KMS-11 (cell line): Measurements from ENCODE around the gene FNIP1.
A peak's percentile ranks its signal among the peaks of the same experiment; 100 is the strongest.
"Not testable (repeated sequence)": the region's sequence is repeated elsewhere in the genome, so short reads cannot be mapped to it uniquely, and the experiment has no call there.

Source experiments
- H2AFZ ChIP-seq: fragments of 200-600 bp; sonication (generic); 2 replicates; pipeline ENCODE4 v1.6.1; 2016; ENCODE audit warnings: antibody characterized with exemption, mixed run types, low read depth
- H3K27ac ChIP-seq: fragments of 200-600 bp; sonication (generic); 2 replicates; pipeline ENCODE4 v1.6.1; 2016; ENCODE audit warnings: mild to moderate bottlenecking, mixed run types
- H3K27me3 ChIP-seq: fragments of 200-600 bp; sonication (generic); 2 replicates; pipeline ENCODE4 v1.6.1; 2017; ENCODE audit warnings: mild to moderate bottlenecking, low read depth, mixed run types, moderate library complexity; ENCODE audit not compliant: insufficient read depth
- H3K36me3 ChIP-seq: fragments of 200-600 bp; sonication (generic); 2 replicates; pipeline ENCODE4 v1.6.1; 2017; ENCODE audit warnings: mild to moderate bottlenecking, mixed run types; ENCODE audit not compliant: insufficient read depth
- H3K4me1 ChIP-seq: fragments of 200-600 bp; sonication (generic); 2 replicates; pipeline ENCODE4 v1.6.1; 2016; ENCODE audit warnings: mild to moderate bottlenecking, low read depth, mixed run types; ENCODE audit not compliant: poor library complexity, severe bottlenecking
- H3K4me2 ChIP-seq: fragments of 200-600 bp; sonication (generic); 2 replicates; pipeline ENCODE4 v1.7.0; 2016; ENCODE audit warnings: mild to moderate bottlenecking, mixed run types
- H3K4me3 ChIP-seq: fragments of 200-600 bp; sonication (generic); IDR thresholded peaks from 2 replicates; pipeline ENCODE4 v1.6.1; 2017; ENCODE audit warnings: low read depth, low read length, mixed read lengths; ENCODE audit not compliant: insufficient read depth
- H3K79me2 ChIP-seq: fragments of 200-600 bp; sonication (generic); 2 replicates; pipeline ENCODE4 v1.6.1; 2016; ENCODE audit warnings: low read depth, mixed run types; ENCODE audit not compliant: insufficient read depth
- H3K9ac ChIP-seq: fragments of 200-600 bp; sonication (generic); 2 replicates; pipeline ENCODE4 v1.6.1; 2016; ENCODE audit warnings: mild to moderate bottlenecking, mixed run types
- H4K20me1 ChIP-seq: fragments of 200-600 bp; sonication (generic); 2 replicates; pipeline ENCODE4 v1.6.1; 2016; ENCODE audit warnings: mild to moderate bottlenecking, mixed run types; ENCODE audit not compliant: insufficient read depth
- CTCF ChIP-seq: fragments of 200-600 bp; sonication (generic); conservative IDR thresholded peaks from 2 replicates; pipeline ENCODE4 v1.6.1; 2017; ENCODE audit warnings: low read depth, mild to moderate bottlenecking, antibody characterized with exemption, low read length, moderate library complexity, mixed read lengths

The FNIP1 gene

GRCh38 chr5:131679911-131680310, 116.9 kb downstream of the FNIP1 start:
- no peak for TF ChIP-seq CTCF
- H2AFZ ChIP-seq = no peak overlapping the region
- no peak overlapping the region for H3K4me3 ChIP-seq
- H3K4me2 ChIP-seq = peak overlapping the region; percentile 10; the same call in 1 of the 2 replicates
- H3K4me1 ChIP-seq = peaks cover 27% of the 10 kb centered on the region
- no peak overlapping the region for H3K9ac ChIP-seq
- H3K79me2 ChIP-seq = no peaks in the 10 kb centered on the region
- no peaks in the 10 kb centered on the region; the same call in 1 of the 2 replicates for H3K36me3 ChIP-seq
- H3K27ac ChIP-seq = peak overlapping the region; percentile 15; the same call in 1 of the 2 replicates
- H3K27me3 ChIP-seq = no peaks in the 10 kb centered on the region
- no peaks in the 10 kb centered on the region for H4K20me1 ChIP-seq

GRCh38 chr5:131678273-131678672, 118.5 kb downstream of the FNIP1 start:
- not testable (repeated sequence) for H3K27ac ChIP-seq, H2AFZ ChIP-seq, H3K27me3 ChIP-seq, H3K4me3 ChIP-seq, H3K9ac ChIP-seq, H3K79me2 ChIP-seq, H3K4me2 ChIP-seq, H3K36me3 ChIP-seq, H4K20me1 ChIP-seq
- peaks cover 27% of the 10 kb centered on the region for H3K4me1 ChIP-seq

GRCh38 chr5:131677115-131677514, 119.7 kb downstream of the FNIP1 start:
- Histone ChIP-seq H3K4me1 (peaks cover 27% of the 10 kb centered on the region), H2AFZ (no peak overlapping the region), H4K20me1 (no peaks in the 10 kb centered on the region), H3K36me3 (no peaks in the 10 kb centered on the region; the same call in 1 of the 2 replicates), H3K4me2 (no peak overlapping the region), H3K79me2 (no peaks in the 10 kb centered on the region), H3K9ac (no peak overlapping the region), H3K4me3 (no peak overlapping the region), H3K27ac (no peak overlapping the region), H3K27me3 (no peaks in the 10 kb centered on the region)
- TF ChIP-seq CTCF = no peak

GRCh38 chr5:131672776-131673175, 124.0 kb downstream of the FNIP1 start:
- no peak overlapping the region for H3K4me2 ChIP-seq

More at GRCh38 chr5:131672776-131673175, 124.0 kb downstream of the FNIP1 start:
- no peak for TF ChIP-seq CTCF
- no peak overlapping the region for H3K9ac ChIP-seq
- no peak overlapping the region for H2AFZ ChIP-seq
- H3K4me3 ChIP-seq = no peak overlapping the region
- H4K20me1 ChIP-seq = no peaks in the 10 kb centered on the region
- H3K79me2 ChIP-seq = no peaks in the 10 kb centered on the region
- no peaks in the 10 kb centered on the region for H3K27me3 ChIP-seq
- H3K36me3 ChIP-seq = no peaks in the 10 kb centered on the region
- no peak overlapping the region for H3K27ac ChIP-seq
- peaks cover 6% of the 10 kb centered on the region for H3K4me1 ChIP-seq
